ENCODE results near the gene PLD5.
"Not testable (repeated sequence)": the region's sequence is repeated elsewhere in the genome, so short reads cannot be mapped to it uniquely, and the experiment has no call there.

PLD5 gene

DNA sequence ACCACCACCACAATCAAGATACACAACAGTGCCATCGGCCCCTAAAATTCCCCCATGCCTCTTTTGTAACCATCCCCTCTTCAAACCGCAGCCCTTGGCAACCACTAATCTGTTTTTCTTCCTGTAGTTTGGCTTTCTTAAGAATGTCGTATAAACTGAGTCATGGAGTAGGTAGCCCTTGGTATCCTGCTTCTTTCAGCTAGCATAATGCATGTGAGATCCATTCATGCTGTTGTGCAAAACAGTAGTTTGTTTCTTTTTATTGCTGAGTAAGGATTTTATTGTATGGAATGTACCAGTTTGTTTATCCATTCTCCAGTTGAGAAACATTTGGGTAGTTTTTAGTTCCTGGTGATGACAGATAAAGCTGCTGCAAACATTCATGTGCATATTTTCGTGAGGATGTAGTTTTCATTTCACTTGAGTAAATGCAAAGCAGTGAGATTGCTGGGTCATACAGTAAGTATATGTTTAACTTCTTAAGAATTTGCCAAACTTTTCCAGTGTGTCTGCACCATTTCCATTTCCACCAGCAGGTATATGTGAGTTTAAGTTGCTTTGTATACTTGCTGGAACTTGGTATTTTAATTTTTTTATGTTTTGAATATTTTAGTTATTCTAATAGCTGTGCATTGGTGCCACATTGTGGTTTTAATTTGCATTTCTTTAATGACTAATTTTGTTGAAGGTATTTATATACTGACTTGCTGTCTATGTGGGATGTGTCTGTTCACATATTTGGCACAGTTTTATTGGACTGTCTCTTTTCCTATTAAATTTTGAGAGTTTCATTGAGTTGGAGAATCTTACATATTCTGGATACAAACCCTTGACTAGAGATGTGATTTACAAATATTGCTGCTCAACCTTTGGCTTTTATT lies 377.2 kb downstream of the PLD5 start:
- no peak for DNase-seq (ENCODE audit: low spot score)

DNA sequence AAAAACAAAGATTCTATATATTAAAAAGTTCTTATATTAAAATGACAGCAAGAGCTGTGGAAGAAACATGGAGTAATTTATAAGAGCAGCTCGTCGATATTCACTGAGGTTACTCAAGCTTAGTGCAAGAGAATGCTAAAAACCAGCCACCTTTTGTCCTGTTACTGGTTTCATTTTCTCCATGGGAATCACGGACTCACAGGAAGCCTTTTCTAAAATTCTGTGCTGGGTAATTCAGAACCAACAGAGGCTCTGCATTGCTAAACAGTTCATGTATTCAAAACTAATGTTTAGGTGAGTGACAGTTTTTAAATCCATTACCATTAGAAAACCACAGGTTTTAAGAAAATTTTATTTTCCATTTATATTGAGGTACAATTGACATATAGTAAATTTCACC lies 377.8 kb downstream of the PLD5 start:
- no peak for DNase-seq (ENCODE audit: low spot score)

DNA sequence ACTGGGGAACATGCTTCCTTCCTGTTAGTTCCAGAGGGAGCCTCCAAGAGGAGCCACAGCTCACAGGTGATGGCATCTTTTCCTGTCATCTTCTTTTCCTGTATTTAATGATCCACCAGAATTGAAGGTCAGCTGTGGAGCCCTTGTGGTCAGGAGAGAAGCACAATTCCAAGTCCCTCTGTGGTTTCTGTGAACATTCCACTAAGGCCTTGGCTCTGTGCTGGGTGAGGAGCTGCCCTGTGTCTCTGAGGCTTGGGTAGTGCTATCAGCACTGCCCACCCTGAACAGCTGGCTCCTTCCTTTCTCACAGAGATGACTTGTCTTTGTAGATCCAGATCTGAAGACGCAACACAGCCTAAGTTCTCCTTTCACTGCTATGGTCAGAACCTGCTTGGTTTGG lies 383.7 kb downstream of the PLD5 start:
- no peak for DNase-seq (ENCODE audit: low spot score)

DNA sequence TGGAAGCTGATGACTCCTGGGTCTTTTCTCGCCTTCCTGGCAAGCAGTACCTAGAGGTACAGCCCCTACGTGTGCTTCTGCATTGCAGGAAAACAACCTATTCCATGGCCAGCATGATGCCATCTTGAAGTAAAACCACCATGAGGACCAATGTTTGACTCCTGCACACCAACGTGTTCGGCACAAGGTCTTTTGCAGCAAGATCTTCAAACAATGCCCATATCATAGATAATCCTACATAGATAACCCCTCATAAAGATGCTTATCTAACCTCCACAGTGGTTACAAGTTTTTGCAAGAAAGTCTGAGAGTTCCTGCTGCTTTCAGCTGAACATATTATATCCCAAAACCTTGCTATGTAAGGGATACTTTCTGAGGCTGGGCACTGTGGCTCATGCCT lies 384.5 kb downstream of the PLD5 start:
- no peak for DNase-seq (ENCODE audit: low spot score)

DNA sequence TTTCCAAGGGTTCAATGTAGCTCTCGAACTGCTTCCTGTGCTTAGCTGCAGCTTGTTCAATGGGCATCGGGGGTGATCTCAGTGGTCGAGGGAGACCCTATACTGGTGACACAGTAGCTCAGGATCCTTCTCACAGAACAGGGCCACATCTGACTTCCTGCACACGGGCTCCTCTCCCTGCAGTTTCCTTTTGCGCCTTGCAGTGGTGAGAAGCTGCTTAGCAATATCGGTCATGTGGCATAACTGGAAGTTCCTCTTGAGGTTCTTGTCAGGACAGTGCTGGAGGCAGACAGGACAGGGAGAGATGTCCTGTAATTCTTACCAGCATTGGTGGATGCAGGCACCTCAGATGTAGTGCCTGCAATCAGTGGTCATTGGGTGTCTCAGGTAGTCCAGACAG lies 385.1 kb downstream of the PLD5 start:
- no peak for DNase-seq (ENCODE audit: low spot score)

- no peak for DNase-seq (ENCODE audit: low spot score)
Measured at GRCh38 chr1:242133796-242134195, 390.7 kb downstream of the PLD5 start.

DNA sequence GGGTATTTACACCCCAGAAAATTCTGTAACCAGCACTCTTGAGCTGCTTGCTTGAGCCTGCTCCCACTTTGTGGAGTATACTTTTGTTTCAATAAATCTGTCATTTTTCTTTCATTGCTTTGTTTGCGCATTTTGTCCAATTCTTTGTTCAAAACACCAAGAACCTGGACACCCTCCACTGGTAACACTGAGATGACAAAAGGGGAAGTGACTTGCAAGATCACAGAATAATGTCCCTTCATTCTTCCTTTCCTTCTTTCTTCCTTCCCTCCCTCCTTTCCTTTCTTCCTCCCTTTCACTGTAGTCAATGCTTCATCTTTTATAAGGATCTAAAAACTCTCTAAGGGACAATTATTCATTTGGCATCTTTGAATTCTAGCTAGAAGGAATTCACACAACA lies 391.1 kb downstream of the PLD5 start:
- DNase-seq (ENCODE audit: low spot score): no peak

GRCh38 chr1:242132121-242132817 lies 392.2 kb downstream of the PLD5 start:
- no peak for DNase-seq (ENCODE audit: low spot score)

GRCh38 chr1:242128951-242129502 lies 395.5 kb downstream of the PLD5 start:
- DNase-seq (ENCODE audit: low spot score): no peak

DNA sequence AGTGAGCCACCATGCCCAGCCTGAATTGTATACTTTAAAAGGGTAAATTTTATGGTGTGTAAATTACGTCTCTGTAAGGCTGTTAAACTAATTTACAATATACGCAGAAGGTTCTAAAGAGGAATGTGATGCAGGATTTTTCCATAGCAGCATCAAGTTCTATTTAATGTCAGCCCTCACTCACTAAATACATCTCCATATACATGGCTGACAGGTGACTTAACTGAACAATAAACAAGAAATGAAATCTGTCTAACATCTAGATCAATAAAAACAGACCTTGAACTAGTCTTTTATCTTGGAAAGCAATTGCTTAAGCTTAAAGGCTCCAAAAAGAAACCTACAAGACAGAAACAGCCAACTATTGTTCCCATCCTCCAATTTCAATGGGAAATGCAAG lies 404.1 kb downstream of the PLD5 start:
- no peak for DNase-seq (ENCODE audit: low spot score)

DNA sequence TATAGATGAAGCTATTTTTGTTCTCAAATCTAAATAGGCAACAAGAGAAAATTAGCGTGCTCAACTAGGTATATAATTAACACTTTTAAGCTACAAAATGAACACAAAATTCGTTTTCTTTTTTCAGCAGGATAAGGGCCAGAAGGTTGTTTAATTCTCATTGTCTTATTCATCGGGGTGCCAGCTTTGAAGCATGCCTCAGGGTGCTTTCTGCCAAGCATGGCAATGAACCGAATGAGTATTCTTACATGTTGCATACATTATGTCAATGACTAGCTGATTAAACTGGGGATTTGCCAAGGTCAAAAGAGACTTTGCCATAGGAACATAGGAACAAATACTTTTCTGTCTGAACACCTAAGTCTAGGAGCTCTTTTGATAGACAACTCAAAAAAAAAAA lies 423.6 kb downstream of the PLD5 start:
- no peak for DNase-seq (ENCODE audit: low spot score)

GRCh38 chr1:242097283-242097682 lies 427.2 kb downstream of the PLD5 start:
- DNase-seq (ENCODE audit: low spot score): not testable (repeated sequence)

DNA sequence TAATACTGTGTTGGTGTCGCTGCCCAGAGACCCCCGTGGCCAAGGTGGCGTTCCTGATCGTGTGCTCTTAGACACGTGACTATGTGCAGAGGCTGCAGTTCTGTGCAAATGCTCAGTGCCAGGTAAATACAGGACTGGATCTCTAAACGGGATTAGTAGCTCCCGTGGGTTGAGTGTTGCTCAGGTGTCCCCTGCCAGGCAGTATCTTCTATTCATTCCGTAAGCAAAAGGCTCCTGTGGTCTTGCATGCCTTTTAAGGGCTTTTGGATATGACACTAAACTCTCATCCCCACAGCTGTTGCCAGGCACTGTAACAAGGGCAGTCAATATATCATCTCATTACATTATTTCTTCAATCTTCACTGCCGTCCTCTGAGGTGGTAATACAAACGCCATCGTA lies 431.4 kb downstream of the PLD5 start:
- DNase-seq (ENCODE audit: low spot score): no peak

DNA sequence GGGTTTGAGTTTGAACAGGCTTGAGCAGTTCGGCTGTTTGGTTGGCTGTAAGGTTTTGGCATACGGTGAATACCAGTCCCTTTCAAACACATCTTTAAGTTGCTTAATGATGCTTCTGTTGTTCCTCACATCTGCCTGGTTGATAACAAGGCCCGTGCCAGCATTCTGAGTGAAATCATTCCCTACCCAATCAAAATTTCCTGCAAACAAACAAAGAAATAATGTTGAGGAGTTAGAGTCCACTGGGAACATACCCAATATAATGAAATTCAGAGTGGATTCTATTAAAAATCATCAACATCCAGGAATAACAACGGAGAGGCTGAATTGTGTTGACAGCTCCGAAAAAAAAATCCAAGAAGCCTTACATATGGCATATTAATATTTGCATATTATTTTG lies 434.6 kb downstream of the PLD5 start:
- DNase-seq (ENCODE audit: low spot score): no peak

GRCh38 chr1:242088875-242089274 lies 435.6 kb downstream of the PLD5 start:
- DNase-seq (ENCODE audit: low spot score): no peak

DNA sequence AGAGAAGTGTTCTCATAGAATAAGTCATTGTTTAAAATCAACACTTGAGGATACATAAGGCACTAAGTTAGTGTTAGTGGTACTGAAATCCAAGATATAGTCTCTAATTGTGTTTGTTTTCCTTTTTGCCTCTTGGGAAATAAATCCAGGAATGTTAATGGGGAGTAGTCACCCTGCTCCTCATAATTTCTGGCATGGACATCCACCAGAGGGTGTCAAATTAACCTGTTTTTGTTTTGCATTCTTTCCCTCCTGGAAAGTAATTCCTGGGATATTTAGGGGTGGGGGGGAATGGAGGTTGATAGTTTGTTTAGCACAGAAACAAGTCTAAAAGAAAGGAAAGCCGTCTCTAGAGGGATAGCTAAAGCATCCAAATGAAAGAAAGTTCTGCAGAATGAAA lies 437.8 kb downstream of the PLD5 start:
- no peak for DNase-seq (ENCODE audit: low spot score)

GRCh38 chr1:242086093-242086492 lies 438.4 kb downstream of the PLD5 start:
- DNase-seq (ENCODE audit: low spot score): no peak

GRCh38 chr1:242083742-242084141 lies 440.8 kb downstream of the PLD5 start:
- no peak for DNase-seq (ENCODE audit: low spot score)

DNA sequence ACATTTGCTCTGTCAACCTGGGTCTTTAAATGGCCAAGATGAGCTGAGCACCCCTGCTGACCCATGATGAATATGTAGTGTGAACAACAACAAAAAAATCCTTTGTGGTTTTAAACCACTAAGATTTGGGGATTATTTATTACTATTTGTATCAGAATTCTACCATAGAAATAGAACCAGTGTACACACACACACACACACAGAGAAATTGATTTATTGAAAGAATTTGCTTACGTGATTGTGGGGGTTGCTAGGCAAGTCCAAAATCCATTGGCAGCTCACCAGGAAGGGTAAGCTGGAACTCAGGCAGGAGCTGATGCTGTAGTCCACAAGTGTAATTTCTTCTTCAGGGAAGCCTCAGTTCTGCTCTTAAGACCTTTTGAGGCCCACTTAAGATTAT lies 443.1 kb downstream of the PLD5 start:
- DNase-seq (ENCODE audit: low spot score): no peak

DNA sequence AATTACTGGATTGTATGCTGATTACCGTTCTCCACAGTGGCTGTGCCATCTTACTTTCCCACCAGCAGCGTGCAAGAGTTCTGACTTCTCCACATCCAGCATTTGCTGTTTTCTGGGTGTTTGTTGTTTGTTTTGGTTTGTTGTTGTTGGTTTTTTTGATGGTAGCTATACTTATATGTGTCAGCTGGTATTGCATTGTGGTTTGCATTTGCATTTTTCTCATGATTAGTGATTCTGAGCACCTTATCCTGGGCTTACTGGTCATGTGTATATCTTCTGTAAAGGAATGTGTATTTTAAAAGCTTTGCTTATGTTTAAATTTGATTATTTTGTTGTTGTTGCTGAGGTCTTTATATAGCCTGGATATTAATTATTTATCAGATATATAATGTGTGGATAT lies 458.7 kb downstream of the PLD5 start:
- no peak for DNase-seq (ENCODE audit: low spot score)

- no peak for DNase-seq (ENCODE audit: low spot score)
Measured at GRCh38 chr1:242062271-242062670, 462.2 kb downstream of the PLD5 start.

DNA sequence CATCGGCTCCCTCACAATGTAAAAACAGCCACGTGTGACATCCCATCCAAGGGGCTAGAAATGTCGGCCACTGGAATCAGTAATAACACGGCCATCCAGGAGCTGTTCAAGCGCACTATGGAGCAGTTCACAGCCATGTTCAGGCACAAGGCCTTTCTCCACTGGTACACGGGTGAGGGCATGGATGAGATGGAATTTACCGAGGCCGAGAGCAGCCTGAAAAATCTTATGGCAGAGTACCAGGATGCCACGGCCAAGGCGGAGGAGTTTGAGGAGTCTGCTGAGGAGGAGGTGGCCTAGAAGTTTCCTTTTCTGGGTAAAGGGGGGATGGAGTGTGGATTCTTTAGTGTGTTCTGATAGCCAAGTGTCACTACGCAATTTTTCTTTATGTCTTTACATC lies 464.5 kb downstream of the PLD5 start:
- DNase-seq (ENCODE audit: low spot score): no peak

DNA sequence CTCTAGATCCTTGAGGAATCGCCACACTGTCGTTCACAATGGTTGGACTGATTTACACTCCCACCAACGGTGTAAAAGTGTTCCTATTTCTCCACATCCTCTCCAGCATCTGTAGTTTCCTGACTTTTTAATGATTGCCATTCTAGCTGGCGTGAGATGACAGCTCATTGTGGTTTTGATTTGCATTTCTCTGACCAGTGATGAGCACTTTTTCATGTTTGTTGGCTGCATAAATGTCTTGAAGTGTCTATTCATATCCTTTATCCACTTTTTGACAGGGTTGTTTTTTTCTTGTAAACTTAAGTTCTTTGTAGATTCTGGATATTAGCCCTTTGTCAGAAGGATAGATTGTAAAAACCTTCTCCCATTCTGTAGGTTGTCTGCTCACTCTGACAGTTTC lies 465.9 kb downstream of the PLD5 start:
- DNase-seq (ENCODE audit: low spot score): not testable (repeated sequence)

Measured in GM03348 (cell line).